ENCODE results near the gene ISG15.

- TF ChIP-seq CTCF (IDR thresholded peaks at IDR 0.05 in 2 of 3, conservative IDR thresholded peaks at IDR 0.05 in 1 of 3; ENCODE audit: insufficient read depth in 2 of 3, low read depth in 1 of 3, low read length in 3 of 3): peak in 1 of 3 experiments; percentile 15; a peak in 1 of 6 replicates
- no peak for TF ChIP-seq ZNF3 (CRISPR knock-in tag; IDR thresholded peaks at IDR 0.05)
Observed at GRCh38 chr1:1062348-1063163, 49.3 kb downstream of the ISG15 start.
